Glutamatergic neuron (in vitro differentiated cells): ENCODE results near the gene AFM. TPM values are rescaled to one million over a fixed set of nuclear protein-coding genes. Genes with fewer than 3 reads are reported as not detected.

Source experiments
- DNase-seq: peaks from one replicate; pipeline ENCODE4 v3.0.0; 2022
- H3K27ac Mint-ChIP-seq: one replicate; pipeline ENCODE4 v1.8.0; 2020; ENCODE audit warnings: mild to moderate bottlenecking, mixed read lengths, inconsistent platforms; ENCODE audit not compliant: unreplicated experiment
- H3K27me3 Mint-ChIP-seq: one replicate; pipeline ENCODE4 v1.8.0; 2020; ENCODE audit warnings: mild to moderate bottlenecking, moderate library complexity, mixed read lengths, inconsistent platforms; ENCODE audit not compliant: unreplicated experiment
- H3K36me3 Mint-ChIP-seq: one replicate; pipeline ENCODE4 v1.8.0; 2020; ENCODE audit warnings: mild to moderate bottlenecking, mixed read lengths, inconsistent platforms; ENCODE audit not compliant: unreplicated experiment
- H3K4me1 Mint-ChIP-seq: one replicate; pipeline ENCODE4 v1.8.0; 2020; ENCODE audit warnings: mild to moderate bottlenecking, low read depth, mixed read lengths, inconsistent platforms; ENCODE audit not compliant: unreplicated experiment
- H3K4me3 Mint-ChIP-seq: one replicate; pipeline ENCODE4 v1.8.0; 2020; ENCODE audit warnings: mild to moderate bottlenecking, mixed read lengths, inconsistent platforms; ENCODE audit not compliant: unreplicated experiment
- H3K9me3 Mint-ChIP-seq: one replicate; pipeline ENCODE4 v1.8.0; 2020; ENCODE audit warnings: mild to moderate bottlenecking, moderate library complexity, mixed read lengths, inconsistent platforms; ENCODE audit not compliant: unreplicated experiment
- total RNA-seq: library from RNA; stranded (reverse); fragmentation: NEBNext Ultra II Directional; extraction: Animal tissue kit (Norgen Biotek cat#: 25700); gene quantifications from one replicate; pipeline ENCODE4 v1.2.1, GENCODE V29; 2021; ENCODE audit not compliant: unreplicated experiment
- TF ChIP-seq, protein P1 (sequence below): fragments of 200-600 bp; sonication (generic); IDR thresholded peaks from one replicate; pipeline ENCODE4 v1.5.0; 2021; ENCODE audit not compliant: partially characterized antibody, unreplicated experiment

Gene AFM
- total RNA-seq, 1 donor from 2014 or later: not detected

- DNase-seq: no peak
- Mint-ChIP-seq H3K4me3 (no peak overlapping the region), H3K27me3 (no peaks in the 10 kb centered on the region), H3K27ac (no peak overlapping the region), H3K36me3 (no peaks in the 10 kb centered on the region), H3K4me1 (no peaks in the 10 kb centered on the region), H3K9me3 (no peaks in the 10 kb centered on the region)
- TF ChIP-seq, protein P1, sequence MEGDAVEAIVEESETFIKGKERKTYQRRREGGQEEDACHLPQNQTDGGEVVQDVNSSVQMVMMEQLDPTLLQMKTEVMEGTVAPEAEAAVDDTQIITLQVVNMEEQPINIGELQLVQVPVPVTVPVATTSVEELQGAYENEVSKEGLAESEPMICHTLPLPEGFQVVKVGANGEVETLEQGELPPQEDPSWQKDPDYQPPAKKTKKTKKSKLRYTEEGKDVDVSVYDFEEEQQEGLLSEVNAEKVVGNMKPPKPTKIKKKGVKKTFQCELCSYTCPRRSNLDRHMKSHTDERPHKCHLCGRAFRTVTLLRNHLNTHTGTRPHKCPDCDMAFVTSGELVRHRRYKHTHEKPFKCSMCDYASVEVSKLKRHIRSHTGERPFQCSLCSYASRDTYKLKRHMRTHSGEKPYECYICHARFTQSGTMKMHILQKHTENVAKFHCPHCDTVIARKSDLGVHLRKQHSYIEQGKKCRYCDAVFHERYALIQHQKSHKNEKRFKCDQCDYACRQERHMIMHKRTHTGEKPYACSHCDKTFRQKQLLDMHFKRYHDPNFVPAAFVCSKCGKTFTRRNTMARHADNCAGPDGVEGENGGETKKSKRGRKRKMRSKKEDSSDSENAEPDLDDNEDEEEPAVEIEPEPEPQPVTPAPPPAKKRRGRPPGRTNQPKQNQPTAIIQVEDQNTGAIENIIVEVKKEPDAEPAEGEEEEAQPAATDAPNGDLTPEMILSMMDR: no peak
Observed at GRCh38 chr4:73458184-73459047, 23.1 kb upstream of the AFM start.

- Mint-ChIP-seq H3K27me3 (no peaks in the 10 kb centered on the region), H3K36me3 (no peaks in the 10 kb centered on the region), H3K27ac (no peak overlapping the region), H3K9me3 (no peaks in the 10 kb centered on the region), H3K4me1 (no peaks in the 10 kb centered on the region), H3K4me3 (no peak overlapping the region)
- TF ChIP-seq, protein P1: no peak
- no peak for DNase-seq
Observed at GRCh38 chr4:73459048-73459421, 22.5 kb upstream of the AFM start.

DNA sequence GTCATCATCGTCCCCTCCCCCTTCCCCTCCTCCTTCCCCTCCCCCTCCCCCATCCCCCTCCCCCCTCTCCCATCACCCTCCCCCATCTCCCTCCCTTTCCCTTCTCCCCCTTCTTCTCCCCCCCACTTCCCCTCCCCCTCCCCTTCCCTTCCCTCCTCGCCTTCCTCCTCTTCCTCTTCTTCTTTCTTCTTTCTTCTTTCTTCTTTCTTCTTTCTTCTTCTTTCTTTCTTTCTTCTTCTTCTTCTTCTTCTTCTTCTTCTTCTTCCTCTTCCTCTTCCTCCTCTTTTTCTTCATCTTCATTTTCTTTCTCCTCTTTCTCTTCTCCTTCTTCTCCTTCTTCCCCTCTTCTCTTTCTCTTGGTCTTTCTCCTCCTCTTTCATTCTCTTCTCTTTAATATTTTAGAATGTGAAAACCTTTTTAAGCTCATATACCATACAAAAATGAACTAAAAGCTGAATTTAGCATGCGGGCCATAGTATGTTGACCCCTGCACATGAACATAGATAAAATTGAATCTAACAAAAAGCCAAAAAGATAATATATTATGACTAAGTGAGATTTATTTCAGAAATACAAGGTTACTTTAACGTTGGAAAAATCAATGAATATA lies 20.5 kb upstream of the AFM start:
- Mint-ChIP-seq H3K9me3 (no peaks in the 10 kb centered on the region), H3K4me3 (no peak overlapping the region)

GRCh38 chr4:73468170-73468569 lies 13.4 kb upstream of the AFM start:
- Mint-ChIP-seq H3K9me3 (no peaks in the 10 kb centered on the region), H3K27me3 (no peaks in the 10 kb centered on the region), H3K4me3 (no peak overlapping the region), H3K27ac (no peak overlapping the region), H3K4me1 (no peaks in the 10 kb centered on the region), H3K36me3 (no peaks in the 10 kb centered on the region)
- TF ChIP-seq, protein P1: no peak
- no peak for DNase-seq

More for the DNA sequence above, 20.5 kb upstream of the AFM start:
- no peaks in the 10 kb centered on the region for H3K36me3 Mint-ChIP-seq
- no peak for DNase-seq
- H3K27me3 Mint-ChIP-seq: no peaks in the 10 kb centered on the region
- TF ChIP-seq, protein P1: no peak
- no peak overlapping the region for H3K27ac Mint-ChIP-seq
- no peaks in the 10 kb centered on the region for H3K4me1 Mint-ChIP-seq

GRCh38 chr4:73470728-73471127 lies 10.8 kb upstream of the AFM start:
- Mint-ChIP-seq H3K27ac (no peak overlapping the region), H3K4me3 (no peak overlapping the region), H3K27me3 (no peaks in the 10 kb centered on the region), H3K36me3 (no peaks in the 10 kb centered on the region), H3K4me1 (no peaks in the 10 kb centered on the region), H3K9me3 (no peaks in the 10 kb centered on the region)
- TF ChIP-seq, protein P1: no peak
- DNase-seq: no peak
